H1 (cell line): Measurements from ENCODE around the gene NINJ2. TPM values are rescaled to one million over a fixed set of nuclear protein-coding genes. Genes with fewer than 3 reads are reported as not detected.

Source experiments
- ASH2L ChIP-seq: fragments of 200-600, 300-600 bp; sonication (generic); IDR thresholded peaks from one replicate; pipeline ENCODE4 v1.7.1; 2017; ENCODE audit warnings: low read length
- FOSL1 ChIP-seq: IDR thresholded peaks from 2 replicates; pipeline ENCODE4 v1.6.1; 2011; ENCODE audit warnings: mild to moderate bottlenecking, low read depth, low read length, moderate library complexity; ENCODE audit not compliant: insufficient read depth
- polyA plus RNA-seq, 7 experiments: library from polyadenylated mRNA; depleted of rRNA in 3 of 7; stranded (reverse) in 5 of 7; unstranded in 2 of 7; fragments of >200 nt in 5 of 7; fragments of 200-250 nt in 2 of 7; gene quantifications; 1 replicate in 5 of 7; 2 replicates in 1 of 7; 4 replicates in 1 of 7; pipeline versions ENCODE4 v1.2.1 to v1.2.3, GENCODE V29; 2011 to 2013; ENCODE audit warnings: missing spikeins in 2 of 7, mixed read lengths in 2 of 7
- total RNA-seq: library from RNA; stranded (reverse); fragmentation: NEBNext Ultra II Directional; extraction: Animal tissue kit (Norgen Biotek cat#: 25700); gene quantifications from 2 replicates; pipeline ENCODE4 v1.2.1, GENCODE V29; 2021

NINJ2 gene
- total and polyA plus RNA-seq, 2 of the 8 experiments (the other 6 are each of a cell fraction or from before 2014, with no cell fraction given): 1.4 TPM; not detected in 1

DNA sequence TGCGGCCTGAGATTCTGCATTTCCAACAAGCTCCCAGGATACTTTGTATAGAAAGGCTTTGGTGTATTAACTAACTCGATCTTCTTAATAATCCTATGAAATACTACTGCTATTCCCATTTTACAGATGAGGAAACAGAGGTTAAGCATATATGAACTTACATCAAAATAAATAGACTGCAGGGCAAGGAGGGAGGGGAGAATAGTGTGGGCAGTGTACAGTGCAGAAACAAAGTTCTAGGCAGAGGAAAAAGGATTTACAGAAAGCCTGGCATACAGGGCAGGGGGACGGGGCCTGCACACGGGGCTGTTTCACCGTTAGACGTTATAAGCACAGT is 19.0 kb downstream of the NINJ2 start (continued):
- TF ChIP-seq ASH2L (no peak), FOSL1 (no peak)
